ENCODE results near the gene COMMD7.
"Not testable (repeated sequence)": the region's sequence is repeated elsewhere in the genome, so short reads cannot be mapped to it uniquely, and the experiment has no call there.

The COMMD7 gene

GRCh38 chr20:32718749-32719348 is 24.4 kb downstream of the COMMD7 start:
- H3K36me3 ChIP-seq = peaks cover 24 to 74% (median 55%) of the 10 kb centered on the region in 3 donors
- H3K27me3 ChIP-seq = no peaks in the 10 kb centered on the region
- TF ChIP-seq, protein P1, sequence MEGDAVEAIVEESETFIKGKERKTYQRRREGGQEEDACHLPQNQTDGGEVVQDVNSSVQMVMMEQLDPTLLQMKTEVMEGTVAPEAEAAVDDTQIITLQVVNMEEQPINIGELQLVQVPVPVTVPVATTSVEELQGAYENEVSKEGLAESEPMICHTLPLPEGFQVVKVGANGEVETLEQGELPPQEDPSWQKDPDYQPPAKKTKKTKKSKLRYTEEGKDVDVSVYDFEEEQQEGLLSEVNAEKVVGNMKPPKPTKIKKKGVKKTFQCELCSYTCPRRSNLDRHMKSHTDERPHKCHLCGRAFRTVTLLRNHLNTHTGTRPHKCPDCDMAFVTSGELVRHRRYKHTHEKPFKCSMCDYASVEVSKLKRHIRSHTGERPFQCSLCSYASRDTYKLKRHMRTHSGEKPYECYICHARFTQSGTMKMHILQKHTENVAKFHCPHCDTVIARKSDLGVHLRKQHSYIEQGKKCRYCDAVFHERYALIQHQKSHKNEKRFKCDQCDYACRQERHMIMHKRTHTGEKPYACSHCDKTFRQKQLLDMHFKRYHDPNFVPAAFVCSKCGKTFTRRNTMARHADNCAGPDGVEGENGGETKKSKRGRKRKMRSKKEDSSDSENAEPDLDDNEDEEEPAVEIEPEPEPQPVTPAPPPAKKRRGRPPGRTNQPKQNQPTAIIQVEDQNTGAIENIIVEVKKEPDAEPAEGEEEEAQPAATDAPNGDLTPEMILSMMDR (IDR thresholded peaks at IDR 0.05) = no peak
- H3K4me3 ChIP-seq = no peak overlapping the region
- intact Hi-C loops (cut with DNase I; ENCODE audit: low total_unique reads) = no loop called here
- DNase-seq = no peak
- no peaks in the 10 kb centered on the region for H3K4me1 ChIP-seq
- no peaks in the 10 kb centered on the region for H3K9me3 ChIP-seq
- no peak overlapping the region for H3K27ac ChIP-seq

- Histone ChIP-seq H3K36me3 (peaks cover 17 to 36% (median 26%) of the 10 kb centered on the region in 3 donors), H3K27me3 (no peaks in the 10 kb centered on the region), H3K9me3 (no peaks in the 10 kb centered on the region), H3K4me3 (no peak overlapping the region), H3K27ac (no peak overlapping the region), H3K4me1 (no peaks in the 10 kb centered on the region)
- TF ChIP-seq, protein P1 (IDR thresholded peaks at IDR 0.05) = no peak
- intact Hi-C loops (cut with DNase I; ENCODE audit: low total_unique reads) = no loop called here
- no peak for DNase-seq
These were observed 31.9 kb downstream of the COMMD7 start for GRCh38 chr20:32711346-32711745.

DNA sequence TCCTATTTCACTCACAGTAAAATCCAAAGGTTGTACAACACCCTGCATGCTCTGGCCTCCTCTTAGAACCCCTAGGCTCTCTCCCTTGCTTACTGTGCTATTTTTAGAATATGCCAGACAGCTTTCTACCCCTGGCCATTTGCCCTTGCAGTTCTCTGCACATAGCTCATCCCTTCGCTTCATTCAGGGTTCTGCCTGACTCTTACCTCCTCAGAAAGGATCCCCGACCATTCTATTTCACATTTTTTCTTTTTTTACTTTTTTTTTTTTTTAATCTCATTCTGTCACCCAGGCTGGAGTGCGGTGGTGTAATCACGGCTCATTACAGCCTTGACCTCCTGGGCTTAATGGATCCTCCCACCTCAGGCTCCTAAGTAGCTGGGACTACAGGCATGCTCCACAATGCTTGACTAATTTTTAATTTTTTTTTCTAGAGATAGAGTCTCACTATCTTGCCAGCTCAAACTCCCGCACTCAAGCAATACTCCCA is 33.6 kb downstream of the COMMD7 start:
- intact Hi-C loops (cut with DNase I; ENCODE audit: low total_unique reads) = no loop called here
- no peaks in the 10 kb centered on the region for H3K9me3 ChIP-seq
- DNase-seq = no peak
- no peaks in the 10 kb centered on the region for H3K27me3 ChIP-seq
- H3K27ac ChIP-seq = no peak overlapping the region
- no peak overlapping the region for H3K4me3 ChIP-seq
- H3K36me3 ChIP-seq = peaks cover 31 to 42% (median 33%) of the 10 kb centered on the region in 3 donors
- TF ChIP-seq, protein P1 (IDR thresholded peaks at IDR 0.05) = no peak
- H3K4me1 ChIP-seq = no peaks in the 10 kb centered on the region

GRCh38 chr20:32709029-32709631 is 34.1 kb downstream of the COMMD7 start:
- H3K9me3 ChIP-seq; H3K27ac ChIP-seq; H3K4me1 ChIP-seq; DNase-seq; H3K4me3 ChIP-seq; intact Hi-C loops (cut with DNase I; ENCODE audit: low total_unique reads); H3K27me3 ChIP-seq: not testable (repeated sequence)
- H3K36me3 ChIP-seq = peaks cover 33 to 42% (median 34%) of the 10 kb centered on the region in 3 donors

- no peak for DNase-seq
- Histone ChIP-seq H3K9me3 (no peaks in the 10 kb centered on the region), H3K27ac (no peak overlapping the region), H3K36me3 (peaks cover 35 to 42% (median 35%) of the 10 kb centered on the region in 3 donors), H3K4me3 (no peak overlapping the region), H3K27me3 (no peaks in the 10 kb centered on the region), H3K4me1 (no peaks in the 10 kb centered on the region)
- TF ChIP-seq, protein P1 (IDR thresholded peaks at IDR 0.05) = no peak
- intact Hi-C loops (cut with DNase I; ENCODE audit: low total_unique reads) = no loop called here
These were observed 35.3 kb downstream of the COMMD7 start for GRCh38 chr20:32707691-32708581.
